Spleen (tissue), 11 donors: ENCODE results near the gene ANKRD42. TPM values are rescaled to one million over a fixed set of nuclear protein-coding genes. Genes with fewer than 3 reads are reported as not detected.

Experiments used
- DNase-seq: peaks from one replicate; pipeline ENCODE4 v3.0.0-alpha.2; 2020
- H3K27ac ChIP-seq, 8 donors: fragments of 200-600 bp; sonication (generic) in 7 of 8; 1 replicate in 4 of 8; 2 replicates in 4 of 8; pipeline versions ENCODE4 v1.5.0 to v1.8.0; 2016 to 2021; ENCODE audit warnings: inconsistent platforms in 4 of 8, mild to moderate bottlenecking in 4 of 8, moderate library complexity in 1 of 8
- H3K27me3 ChIP-seq, 7 donors: fragments of 200-600 bp; sonication (generic) in 6 of 7; replicated peaks in 1 of 7; 1 replicate in 4 of 7; 2 replicates in 3 of 7; pipeline versions ENCODE4 v1.5.0 to v1.8.0; 2016 to 2021; ENCODE audit warnings: inconsistent platforms in 3 of 7, mild to moderate bottlenecking in 1 of 7
- H3K36me3 ChIP-seq, 6 donors: fragments of 200-600 bp; sonication (generic) in 5 of 6; 1 replicate in 4 of 6; 2 replicates in 2 of 6; pipeline versions ENCODE4 v1.5.0 to v1.8.0; 2016 to 2021; ENCODE audit warnings: inconsistent platforms in 2 of 6
- H3K4me1 ChIP-seq, 6 donors: fragments of 200-600 bp; sonication (generic) in 5 of 6; 1 replicate in 3 of 6; 2 replicates in 3 of 6; pipeline versions ENCODE4 v1.5.0 to v1.8.0; 2016 to 2021; ENCODE audit warnings: inconsistent platforms in 3 of 6
- H3K4me3 ChIP-seq, 8 donors: fragments of 200-600 bp; sonication (generic) in 7 of 8; 1 replicate in 4 of 8; 2 replicates in 4 of 8; pipeline versions ENCODE4 v1.5.0 to v1.8.0; 2016 to 2021; ENCODE audit warnings: inconsistent platforms in 4 of 8, mild to moderate bottlenecking in 4 of 8, moderate library complexity in 2 of 8
- H3K9me3 ChIP-seq, 8 donors: fragments of 200-600 bp; sonication (generic) in 7 of 8; 1 replicate in 4 of 8; 2 replicates in 4 of 8; pipeline versions ENCODE4 v1.5.0 to v1.8.0; 2016 to 2021; ENCODE audit warnings: inconsistent platforms in 4 of 8
- POLR2A ChIP-seq, 3 donors: fragments of 450-650 bp; IDR thresholded peaks; one replicate each; pipeline ENCODE4 v1.5.1; 2017; ENCODE audit warnings: antibody characterized with exemption in 3 of 3, mild to moderate bottlenecking in 1 of 3
- POLR2AphosphoS5 ChIP-seq, 3 donors: sonication (generic); formaldehyde crosslinking; IDR thresholded peaks; one replicate each; pipeline ENCODE4 v1.5.1; 2017; ENCODE audit warnings: antibody characterized with exemption in 3 of 3
- WGBS, 5 donors: extraction: QIAGEN DNeasy Blood & Tissue Kit in 3 of 5; methylation state at CpG; one replicate each; pipeline versions ENCODE4 v1.1.5 to v1.1.7; 2013 to 2018; 5-methylcytosine and 5-hydroxymethylcytosine counted together
- intact Hi-C: fragments of 100-400 bp; cut with DNase I; formaldehyde crosslinking; loops from one replicate; pipeline ENCODE4 v1.15.0; 2023; ENCODE audit warnings: low total_unique reads
- polyA plus RNA-seq, 3 donors: library from polyadenylated mRNA; stranded (reverse); fragments of 200-250 nt; gene quantifications; one replicate each; pipeline ENCODE4 v1.2.1, GENCODE V29; 2013
- total RNA-seq, 7 donors: library from RNA; depleted of rRNA in 3 of 7; stranded (reverse); fragments of >200 nt in 3 of 7; fragmentation: NEBNext Ultra II Directional in 4 of 7; extraction: Animal tissue kit (Norgen Biotek cat#: 25700) in 4 of 7; gene quantifications; one replicate each; pipeline versions ENCODE4 v1.1.0 to v1.2.1, GENCODE V29; 2016 to 2021
- TF ChIP-seq, protein P1 (sequence below), 11 experiments: fragments of 200-600 bp in 7 of 11; fragments of 450-650 bp in 4 of 11; sonication (generic) in 4 of 11; IDR thresholded peaks in 8 of 11; conservative IDR thresholded peaks in 3 of 11; 1 replicate in 7 of 11; 2 replicates in 4 of 11; pipeline versions ENCODE4 v1.4.0 to v1.8.0; 2016 to 2021; ENCODE audit warnings: antibody characterized with exemption in 11 of 11, inconsistent platforms in 4 of 11, mild to moderate bottlenecking in 1 of 11
- donor health status: healthy with polysubstance abuse.
- donor health status: DM: no; HTN: no; CAD: no; lungs with moderate emphysema.
- donor health status: DM: no; HTN: no; CAD: no.
- donor health status: Bipolar disorder and iron deficiency.
- donor health status: healthy.
- donor health status: DM: no; HTN: no; CAD: no.
- donor health status: DM: yes; HTN: yes; CAD: no.

ANKRD42 gene
- total and polyA plus RNA-seq, 10 donors = 2.8 to 8.6 (median 6.5) TPM

DNA sequence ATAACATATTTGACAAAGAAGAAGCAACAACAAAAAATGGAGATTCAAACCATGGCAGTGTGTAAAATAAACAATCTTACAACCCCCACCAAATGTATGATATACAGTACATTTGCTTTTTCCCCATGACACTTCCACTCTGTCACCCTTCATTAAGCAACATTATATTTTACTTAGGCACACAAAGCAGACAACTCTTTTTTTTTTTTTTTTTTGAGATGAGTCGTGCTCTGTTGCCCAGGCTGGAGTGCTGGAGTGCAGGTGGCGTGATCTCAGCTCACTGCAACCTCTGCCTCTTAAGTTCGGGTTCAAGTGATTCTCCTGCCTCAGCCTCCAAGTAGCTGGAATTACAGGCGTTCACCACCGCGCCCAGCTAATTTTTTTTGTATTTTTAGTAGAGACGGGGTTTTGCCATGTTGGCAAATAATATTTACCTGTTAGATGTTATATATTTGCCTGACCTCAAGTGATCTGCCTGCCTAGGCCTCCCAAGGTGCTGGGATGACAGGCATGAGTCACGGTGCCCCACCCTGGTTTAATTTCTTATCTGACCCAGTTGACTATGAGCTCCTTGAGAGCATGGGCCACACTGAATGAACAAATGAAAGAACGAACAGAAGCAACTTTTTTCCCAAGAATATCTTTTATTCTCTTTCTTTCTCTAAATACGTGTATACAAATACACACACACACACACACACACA is 42.1 kb upstream of the ANKRD42 start:
- H3K27ac ChIP-seq = no peak overlapping the region
- no peaks in the 10 kb centered on the region for H3K9me3 ChIP-seq
- H3K4me3 ChIP-seq = no peak overlapping the region
- intact Hi-C loops = no loop called here
- H3K27me3 ChIP-seq = no peaks in the 10 kb centered on the region
- H3K36me3 ChIP-seq = no peaks in the 10 kb centered on the region
- H3K4me1 ChIP-seq = peaks cover 0 to 11% (median 7%) of the 10 kb centered on the region in 6 donors
- 85 to 93% (median 88%) methylated on average over 10 of the region's 10 CpGs for WGBS, 5 donors
- DNase-seq = no peak
- TF ChIP-seq, protein P1, sequence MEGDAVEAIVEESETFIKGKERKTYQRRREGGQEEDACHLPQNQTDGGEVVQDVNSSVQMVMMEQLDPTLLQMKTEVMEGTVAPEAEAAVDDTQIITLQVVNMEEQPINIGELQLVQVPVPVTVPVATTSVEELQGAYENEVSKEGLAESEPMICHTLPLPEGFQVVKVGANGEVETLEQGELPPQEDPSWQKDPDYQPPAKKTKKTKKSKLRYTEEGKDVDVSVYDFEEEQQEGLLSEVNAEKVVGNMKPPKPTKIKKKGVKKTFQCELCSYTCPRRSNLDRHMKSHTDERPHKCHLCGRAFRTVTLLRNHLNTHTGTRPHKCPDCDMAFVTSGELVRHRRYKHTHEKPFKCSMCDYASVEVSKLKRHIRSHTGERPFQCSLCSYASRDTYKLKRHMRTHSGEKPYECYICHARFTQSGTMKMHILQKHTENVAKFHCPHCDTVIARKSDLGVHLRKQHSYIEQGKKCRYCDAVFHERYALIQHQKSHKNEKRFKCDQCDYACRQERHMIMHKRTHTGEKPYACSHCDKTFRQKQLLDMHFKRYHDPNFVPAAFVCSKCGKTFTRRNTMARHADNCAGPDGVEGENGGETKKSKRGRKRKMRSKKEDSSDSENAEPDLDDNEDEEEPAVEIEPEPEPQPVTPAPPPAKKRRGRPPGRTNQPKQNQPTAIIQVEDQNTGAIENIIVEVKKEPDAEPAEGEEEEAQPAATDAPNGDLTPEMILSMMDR (IDR thresholded peaks at IDR 0.05 in 8 of 11, conservative IDR thresholded peaks at IDR 0.05 in 3 of 11) = no peak
- TF ChIP-seq POLR2AphosphoS5 (IDR thresholded peaks at IDR 0.05) = no peak
- TF ChIP-seq POLR2A (IDR thresholded peaks at IDR 0.05) = no peak

DNA sequence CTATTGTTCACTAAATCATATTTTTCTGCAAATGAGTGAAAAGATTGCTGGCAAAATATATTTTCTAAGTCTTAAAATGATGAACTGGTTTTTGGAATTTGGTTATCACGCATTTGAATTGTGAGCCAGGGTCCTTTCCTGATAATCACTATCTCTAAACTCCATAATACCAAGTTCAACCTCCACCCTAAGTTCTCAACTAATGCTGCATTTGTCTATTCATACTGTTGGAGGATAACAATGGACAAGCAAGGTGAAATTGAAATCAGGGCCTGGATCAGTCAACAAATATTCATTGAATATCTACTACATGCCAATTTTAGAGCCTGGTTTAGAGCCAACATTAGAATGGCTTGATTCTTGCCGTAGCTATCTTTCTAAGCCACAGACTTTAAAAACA is 41.2 kb upstream of the ANKRD42 start:
- Histone ChIP-seq H3K36me3 (no peaks in the 10 kb centered on the region), H3K27ac (no peak overlapping the region), H3K9me3 (no peaks in the 10 kb centered on the region), H3K4me1 (peaks cover 0 to 11% (median 7%) of the 10 kb centered on the region in 6 donors), H3K27me3 (no peaks in the 10 kb centered on the region), H3K4me3 (no peak overlapping the region)
- intact Hi-C loops = no loop called here
- no peak for DNase-seq
- no peak for TF ChIP-seq POLR2AphosphoS5 (IDR thresholded peaks at IDR 0.05)
- no peak for TF ChIP-seq POLR2A (IDR thresholded peaks at IDR 0.05)
- TF ChIP-seq, protein P1 (IDR thresholded peaks at IDR 0.05 in 8 of 11, conservative IDR thresholded peaks at IDR 0.05 in 3 of 11) = no peak
- WGBS, 5 donors = 92 to 99% (median 96%) methylated on average over 2 of the region's 2 CpGs

DNA sequence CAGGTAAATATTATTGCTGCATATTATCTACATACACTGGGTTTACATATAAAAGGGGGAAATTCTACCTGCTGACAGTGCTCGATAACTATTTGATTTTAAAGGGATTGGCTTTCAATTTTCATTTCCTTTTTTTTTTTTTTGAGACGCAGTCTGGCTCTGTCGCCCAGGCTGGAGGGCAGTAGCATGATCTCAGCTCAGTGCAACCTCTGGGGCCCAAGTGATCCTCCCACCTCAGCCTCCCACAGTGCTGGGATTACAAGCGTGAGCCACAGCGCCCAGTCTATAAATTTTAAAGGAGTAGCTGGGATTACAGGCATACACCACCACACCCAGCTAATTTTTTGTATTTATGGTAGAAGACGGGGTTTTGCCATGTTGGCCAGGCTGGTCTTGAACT is 39.7 kb upstream of the ANKRD42 start:
- no peaks in the 10 kb centered on the region for H3K36me3 ChIP-seq
- 77 to 88% (median 81%) methylated on average over 6 of the region's 6 CpGs for WGBS, 5 donors
- H3K27ac ChIP-seq = no peak overlapping the region
- intact Hi-C loops = no loop called here
- no peaks in the 10 kb centered on the region for H3K27me3 ChIP-seq
- H3K9me3 ChIP-seq = no peaks in the 10 kb centered on the region
- DNase-seq = no peak
- TF ChIP-seq POLR2A (IDR thresholded peaks at IDR 0.05) (no peak), POLR2AphosphoS5 (IDR thresholded peaks at IDR 0.05) (no peak)
- TF ChIP-seq, protein P1 (IDR thresholded peaks at IDR 0.05 in 8 of 11, conservative IDR thresholded peaks at IDR 0.05 in 3 of 11) = no peak
- H3K4me1 ChIP-seq = peaks cover 0 to 15% (median 7%) of the 10 kb centered on the region in 6 donors
- H3K4me3 ChIP-seq = no peak overlapping the region

DNA sequence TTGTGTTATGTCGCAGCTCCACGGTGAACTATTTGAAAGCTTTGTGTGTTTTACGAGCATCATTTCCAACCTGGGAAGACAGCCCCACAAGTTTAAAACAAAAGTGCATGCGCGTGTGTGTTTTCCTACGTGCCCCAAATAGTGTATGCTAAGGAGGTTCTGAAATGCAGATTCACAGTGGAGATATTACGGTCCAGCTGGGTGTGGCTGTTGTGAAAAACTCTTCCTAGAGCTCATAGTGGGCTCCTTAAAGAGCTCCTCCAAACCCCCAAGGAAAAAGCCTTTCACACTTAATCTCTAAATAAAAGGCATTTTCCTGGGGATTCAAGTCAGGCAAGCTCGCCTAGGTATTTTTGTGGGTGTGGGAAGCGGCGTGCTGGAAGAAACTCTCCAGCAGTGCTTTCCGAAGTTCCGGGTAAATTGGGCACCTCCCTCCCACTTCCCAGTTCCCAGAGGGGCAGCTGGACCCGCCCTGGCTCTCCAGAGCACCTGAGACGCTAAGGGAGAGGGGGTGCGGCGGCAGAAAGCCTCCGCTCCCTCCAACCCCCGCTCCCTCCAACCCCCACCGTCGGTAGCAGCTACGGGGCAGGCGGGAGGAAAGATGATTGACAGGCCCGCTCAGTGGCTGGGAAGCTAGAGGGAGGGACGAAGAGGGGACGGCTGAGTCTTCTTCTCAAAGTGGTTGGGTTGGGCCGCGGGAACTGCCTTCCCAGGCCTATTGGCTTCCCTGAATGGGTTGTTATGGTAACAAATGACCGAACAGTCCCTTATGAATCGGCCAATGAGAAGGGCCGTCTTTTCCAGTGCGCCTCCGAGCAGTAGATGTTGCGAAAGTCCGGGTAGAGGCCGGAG is 37.1 kb upstream of the ANKRD42 start:
- intact Hi-C loops = loop anchor here (5.0 kb wide), 2 partner anchors 36 to 84 kb away; partner anchors contain the start of genes ANKRD42 and RAB30
- Histone ChIP-seq H3K9me3 (no peaks in the 10 kb centered on the region), H3K27me3 (no peaks in the 10 kb centered on the region), H3K4me3 (peak overlapping the region; percentile 52 to 90 (median 78)), H3K4me1 (peaks cover 19 to 41% (median 29%) of the 10 kb centered on the region in 6 donors), H3K27ac (peak overlapping the region; percentile 89 to 100 (median 98)), H3K36me3 (peaks cover 0 to 18% (median 0%) of the 10 kb centered on the region in 6 donors)
- TF ChIP-seq, protein P1 (IDR thresholded peaks at IDR 0.05 in 8 of 11, conservative IDR thresholded peaks at IDR 0.05 in 3 of 11) = peak in 2 of 11 experiments; percentile 9 to 25
- TF ChIP-seq POLR2A (IDR thresholded peaks at IDR 0.05) (peak in 2 of 3 donors; percentile 80 to 93), POLR2AphosphoS5 (IDR thresholded peaks at IDR 0.05) (peak in 2 of 3 donors; percentile 87 to 92)
- WGBS, 5 donors = 0 to 1% (median 1%) methylated on average over 33 to 35 of the region's 35 CpGs
- peak; percentile 100 for DNase-seq
